Prostate gland (tissue), 2 donors: ENCODE data around the gene TUBB4A.
"Not testable (repeated sequence)": the region's sequence is repeated elsewhere in the genome, so short reads cannot be mapped to it uniquely, and the experiment has no call there.

Experiments used
- POLR2A ChIP-seq: fragments of 450-650 bp; IDR thresholded peaks from one replicate; pipeline ENCODE4 v1.6.1; 2016; ENCODE audit warnings: antibody characterized with exemption, mild to moderate bottlenecking
- TF ChIP-seq, protein P1 (sequence below), 4 experiments: fragments of 200-600 bp in 2 of 4; fragments of 450-650 bp in 2 of 4; sonication (generic) in 2 of 4; IDR thresholded peaks; 1 replicate in 3 of 4; 2 replicates in 1 of 4; pipeline ENCODE4 v1.5.1; 2016 to 2019; ENCODE audit warnings: antibody characterized with exemption in 4 of 4, mild to moderate bottlenecking in 2 of 4, moderate library complexity in 2 of 4

DNA sequence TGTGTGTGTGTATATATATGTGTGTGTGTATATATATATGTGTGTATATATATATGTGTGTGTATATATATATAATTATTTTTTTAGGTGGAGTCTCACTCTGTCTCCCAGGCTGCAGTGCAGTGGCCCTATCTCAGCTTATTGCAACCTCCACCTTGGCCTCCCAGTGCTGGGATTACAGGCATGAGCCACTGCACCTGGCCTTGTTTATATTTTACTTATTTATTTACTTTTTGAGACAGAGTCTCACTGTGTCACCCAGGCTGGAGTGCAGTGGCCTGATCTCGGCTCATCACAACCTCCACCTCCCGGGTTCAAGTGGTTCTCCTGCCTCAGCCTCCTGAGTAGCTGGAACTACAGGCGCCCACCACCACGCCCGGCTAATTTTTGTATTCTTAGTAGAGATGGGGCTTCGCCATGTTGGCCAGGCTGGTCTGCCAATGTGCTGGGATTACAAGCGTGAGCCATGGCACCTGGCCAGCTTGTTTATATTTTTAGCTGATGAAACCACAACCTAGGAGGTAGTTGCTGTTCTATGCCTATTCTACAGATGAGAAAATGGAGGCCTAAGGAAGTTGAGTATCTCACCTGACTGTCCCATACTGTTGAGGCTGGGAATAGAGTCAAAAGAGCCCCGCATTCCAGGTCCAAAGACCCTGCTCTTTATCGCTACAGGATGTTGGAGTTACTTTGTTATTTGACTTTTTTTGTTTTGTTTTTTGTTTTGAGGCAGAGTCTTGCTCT lies 6.1 kb upstream of the TUBB4A start:
- TF ChIP-seq, protein P1, sequence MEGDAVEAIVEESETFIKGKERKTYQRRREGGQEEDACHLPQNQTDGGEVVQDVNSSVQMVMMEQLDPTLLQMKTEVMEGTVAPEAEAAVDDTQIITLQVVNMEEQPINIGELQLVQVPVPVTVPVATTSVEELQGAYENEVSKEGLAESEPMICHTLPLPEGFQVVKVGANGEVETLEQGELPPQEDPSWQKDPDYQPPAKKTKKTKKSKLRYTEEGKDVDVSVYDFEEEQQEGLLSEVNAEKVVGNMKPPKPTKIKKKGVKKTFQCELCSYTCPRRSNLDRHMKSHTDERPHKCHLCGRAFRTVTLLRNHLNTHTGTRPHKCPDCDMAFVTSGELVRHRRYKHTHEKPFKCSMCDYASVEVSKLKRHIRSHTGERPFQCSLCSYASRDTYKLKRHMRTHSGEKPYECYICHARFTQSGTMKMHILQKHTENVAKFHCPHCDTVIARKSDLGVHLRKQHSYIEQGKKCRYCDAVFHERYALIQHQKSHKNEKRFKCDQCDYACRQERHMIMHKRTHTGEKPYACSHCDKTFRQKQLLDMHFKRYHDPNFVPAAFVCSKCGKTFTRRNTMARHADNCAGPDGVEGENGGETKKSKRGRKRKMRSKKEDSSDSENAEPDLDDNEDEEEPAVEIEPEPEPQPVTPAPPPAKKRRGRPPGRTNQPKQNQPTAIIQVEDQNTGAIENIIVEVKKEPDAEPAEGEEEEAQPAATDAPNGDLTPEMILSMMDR (IDR thresholded peaks at IDR 0.05) = not testable (repeated sequence)
- not testable (repeated sequence) for TF ChIP-seq POLR2A
